Motor neuron (in vitro differentiated cells): Measurements from ENCODE around the gene GALNT7. TPM values are rescaled to one million over a fixed set of nuclear protein-coding genes. Genes with fewer than 3 reads are reported as not detected.

Experiments
- ATAC-seq, 8 experiments: fragments of 200-7000 bp; cut with Tn5 transposase; replicated peaks in 6 of 8; 2 replicates each; pipeline ENCODE4 v1.8.0; 2021; ENCODE audit warnings: mild to moderate bottlenecking in 8 of 8, moderate library complexity in 8 of 8
- H3K27ac ChIP-seq, 2 donors: fragments of 250-450 bp; sonication (Bioruptor Pico); 2 replicates each; pipeline ENCODE4 v1.9.0; 2021; ENCODE audit warnings: antibody characterized with exemption in 2 of 2, mild to moderate bottlenecking in 2 of 2, moderate library complexity in 1 of 2
- H3K4me1 ChIP-seq, 2 donors: fragments of 250-450 bp; sonication (Bioruptor Pico); replicated peaks in 1 of 2; 2 replicates each; pipeline ENCODE4 v1.6.1; 2021; ENCODE audit warnings: antibody characterized with exemption in 2 of 2, mild to moderate bottlenecking in 2 of 2, moderate library complexity in 1 of 2
- H3K4me3 ChIP-seq, 5 donors: fragments of 250-450 bp; sonication (Bioruptor Pico); 2 replicates each; pipeline ENCODE4 v1.9.0; 2021; ENCODE audit warnings: antibody characterized with exemption in 5 of 5, mild to moderate bottlenecking in 5 of 5, moderate library complexity in 4 of 5
- WGBS, 10 experiments: fragments of 450-650 bp; shearing (Covaris generic); methylation state at CpG; one replicate each; pipeline ENCODE4 v1.0.0; 2022; 5-methylcytosine and 5-hydroxymethylcytosine counted together
- in situ Hi-C, 9 experiments: fragments of 400-800 bp; cut with MboI; loops; one replicate each; pipeline ENCODE4 v1.15.0; 2021; ENCODE audit warnings: low sequenced_read_pairs in 9 of 9, low pct_unique_long_range_greater_than_20kb in 2 of 9; ENCODE audit not compliant: unreplicated experiment in 9 of 9
- total RNA-seq, 8 experiments: library from RNA; unstranded; fragments of 300-600 nt; gene quantifications; 2 replicates each; pipeline versions ENCODE4 v1.2.3 to v1.2.4, GENCODE V29; 2022

GALNT7 gene
- total RNA-seq, 8 experiments from 2014 or later, result 10.4 to 39.5 (median 28.5) TPM

- in situ Hi-C loops, result loop anchor here in 4 of 9 experiments (25.0 kb wide), 2 partner anchors 228 to 253 kb away; no protein-coding TSS in a partner anchor
- no peak for ATAC-seq
- no peak overlapping the region for H3K4me3 ChIP-seq
- 60 to 100% (median 100%) methylated on average over 1 to 6 of the region's 6 CpGs; no CpG with 5 or more reads in 3 of the 10 experiments for WGBS, 10 experiments
- H3K27ac ChIP-seq, result no peak overlapping the region
- peaks cover 14 to 15% of the 10 kb centered on the region in 2 donors for H3K4me1 ChIP-seq
Observed at GRCh38 chr4:173265751-173266150, 97.1 kb downstream of the GALNT7 start.

- Histone ChIP-seq H3K4me3 (no peak overlapping the region), H3K4me1 (peaks cover 15 to 17% of the 10 kb centered on the region in 2 donors), H3K27ac (no peak overlapping the region)
- no peak for ATAC-seq
- WGBS, 10 experiments, result 67 to 100% (median 77%) methylated on average over 1 to 2 of the region's 2 CpGs; no CpG with 5 or more reads in 4 of the 10 experiments
- in situ Hi-C loops, result loop anchor here in 4 of 9 experiments (25.0 kb wide), 2 partner anchors 230 to 255 kb away; no protein-coding TSS in a partner anchor
Observed at GRCh38 chr4:173267711-173268110, 99.1 kb downstream of the GALNT7 start.

DNA sequence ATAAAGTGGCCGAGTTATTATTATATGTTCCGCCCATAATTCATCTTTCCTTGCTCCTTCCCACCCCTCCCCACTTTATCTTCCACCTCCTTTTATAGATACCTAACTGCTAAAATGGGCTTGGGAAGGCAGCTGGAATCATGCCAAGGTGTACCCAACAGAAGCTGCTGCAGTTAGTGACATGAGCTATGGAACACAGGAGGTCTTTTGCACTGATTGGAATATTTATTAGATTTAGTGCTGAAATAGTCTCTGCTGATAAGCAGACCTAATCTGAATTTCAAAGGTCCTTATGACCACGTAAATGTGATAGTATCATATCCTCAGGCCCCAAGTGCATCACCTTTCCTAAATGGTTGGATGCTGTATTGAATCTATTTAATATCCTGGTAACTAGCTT lies 100.7 kb downstream of the GALNT7 start:
- WGBS, 10 experiments, result 71 to 100% (median 90%) methylated on average over 1 to 3 of the region's 3 CpGs; no CpG with 5 or more reads in 1 of the 10 experiments

DNA sequence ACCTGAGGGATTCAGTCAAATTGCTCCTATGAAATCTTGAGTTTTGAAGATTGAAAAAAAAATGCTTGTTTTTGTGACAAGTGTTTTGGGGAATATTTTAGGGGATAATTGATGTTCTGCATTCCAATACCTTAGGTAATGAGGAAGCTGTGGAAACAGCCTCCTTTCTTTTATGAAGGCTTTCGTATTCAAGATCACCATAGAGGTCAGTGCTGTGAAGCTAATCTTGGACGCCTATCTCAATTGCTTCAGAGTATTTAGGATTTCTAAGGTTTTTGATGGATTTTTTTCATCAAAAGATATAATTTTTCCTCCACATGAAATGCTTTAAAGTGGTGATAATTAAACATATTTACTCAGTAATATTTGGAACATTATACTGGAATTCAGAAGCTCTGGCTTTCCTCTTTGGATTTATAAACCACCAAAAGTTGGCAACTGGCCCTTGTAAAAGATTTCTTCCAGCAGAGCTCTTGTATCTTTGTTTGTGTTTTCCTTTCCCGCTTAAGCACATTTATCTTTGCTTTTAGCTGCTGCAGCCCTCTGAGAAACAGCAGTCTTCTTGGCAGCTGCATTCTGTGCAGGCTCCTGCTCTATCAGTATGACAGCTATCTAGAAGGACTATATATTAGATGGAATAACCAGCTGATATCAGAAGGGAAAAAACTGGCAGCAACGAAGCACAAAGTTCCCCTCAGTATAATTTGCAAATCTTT lies 101.9 kb downstream of the GALNT7 start:
- WGBS, 10 experiments, result 33 to 86% (median 72%) methylated on average over 1 to 4 of the region's 4 CpGs; no CpG with 5 or more reads in 1 of the 10 experiments
- ATAC-seq, result peak in 4 of 8 experiments; percentile 37 to 68 (median 48)
- in situ Hi-C loops, result loop anchor here in 4 of 9 experiments (25.0 kb wide), 2 partner anchors 233 to 258 kb away; no protein-coding TSS in a partner anchor

More for the DNA sequence above, 100.7 kb downstream of the GALNT7 start:
- no peak overlapping the region for H3K4me3 ChIP-seq
- in situ Hi-C loops, result loop anchor here in 4 of 9 experiments (25.0 kb wide), 2 partner anchors 232 to 257 kb away; no protein-coding TSS in a partner anchor
- no peak overlapping the region for H3K27ac ChIP-seq
- peaks cover 12 to 17% of the 10 kb centered on the region in 2 donors for H3K4me1 ChIP-seq
- ATAC-seq, result no peak

DNA sequence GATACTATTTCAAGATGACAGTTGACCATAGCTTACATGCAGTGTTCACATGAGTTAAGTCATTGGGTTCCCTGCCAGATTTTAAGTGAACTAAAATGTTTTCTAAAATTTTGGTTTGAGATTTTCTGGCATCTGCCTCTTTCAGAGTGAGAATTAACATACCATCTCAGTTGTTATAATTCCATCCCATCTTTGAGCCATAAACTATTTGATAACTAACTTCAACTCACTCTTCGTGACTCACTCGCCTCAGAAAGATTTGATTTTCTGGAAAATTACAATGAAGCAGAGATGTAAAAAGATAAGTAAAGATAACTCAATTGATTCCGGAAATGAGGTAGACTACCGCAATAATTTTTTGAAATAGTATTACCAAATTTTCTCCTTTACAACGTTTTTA lies 103.7 kb downstream of the GALNT7 start:
- peaks cover 5 to 17% of the 10 kb centered on the region in 2 donors for H3K4me1 ChIP-seq
- no peak overlapping the region for H3K4me3 ChIP-seq
- no peak for ATAC-seq
- WGBS, 10 experiments, result 80 to 100% (median 87%) methylated on average over 2 to 5 of the region's 5 CpGs; no CpG with 5 or more reads in 1 of the 10 experiments
- H3K27ac ChIP-seq, result no peak overlapping the region
- in situ Hi-C loops, result loop anchor here in 4 of 9 experiments (25.0 kb wide), 2 partner anchors 235 to 260 kb away; no protein-coding TSS in a partner anchor

More for the DNA sequence above, 101.9 kb downstream of the GALNT7 start:
- no peak overlapping the region for H3K4me3 ChIP-seq
- peaks cover 5 to 17% of the 10 kb centered on the region in 2 donors for H3K4me1 ChIP-seq
- H3K27ac ChIP-seq, result no peak overlapping the region

GRCh38 chr4:173272996-173273395 lies 104.4 kb downstream of the GALNT7 start:
- H3K4me1 ChIP-seq, result peaks cover 5 to 17% of the 10 kb centered on the region in 2 donors
- H3K4me3 ChIP-seq, result no peak overlapping the region
- 0 to 100% (median 75%) methylated on average over 1 of the region's 1 CpG; no CpG with 5 or more reads in 1 of the 10 experiments for WGBS, 10 experiments
- peak in 1 of 8 experiments; percentile 21 for ATAC-seq
- in situ Hi-C loops, result loop anchor here in 4 of 9 experiments (25.0 kb wide), 2 partner anchors 236 to 261 kb away; no protein-coding TSS in a partner anchor
- no peak overlapping the region for H3K27ac ChIP-seq

GRCh38 chr4:173273941-173274340 lies 105.3 kb downstream of the GALNT7 start:
- in situ Hi-C loops, result loop anchor here in 4 of 9 experiments (25.0 kb wide), 2 partner anchors 237 to 262 kb away; no protein-coding TSS in a partner anchor
- H3K4me1 ChIP-seq, result peaks cover 5 to 17% of the 10 kb centered on the region in 2 donors
- H3K27ac ChIP-seq, result no peak overlapping the region
- H3K4me3 ChIP-seq, result no peak overlapping the region
- ATAC-seq, result no peak

GRCh38 chr4:173274744-173275143 lies 106.1 kb downstream of the GALNT7 start:
- in situ Hi-C loops, result loop anchor here in 4 of 9 experiments (25.0 kb wide), 2 partner anchors 237 to 262 kb away; no protein-coding TSS in a partner anchor
- H3K4me3 ChIP-seq, result no peak overlapping the region
- H3K27ac ChIP-seq, result no peak overlapping the region
- peaks cover 5 to 13% of the 10 kb centered on the region in 2 donors for H3K4me1 ChIP-seq
- 60 to 100% (median 96%) methylated on average over 1 to 4 of the region's 4 CpGs; no CpG with 5 or more reads in 4 of the 10 experiments for WGBS, 10 experiments
- ATAC-seq, result no peak

DNA sequence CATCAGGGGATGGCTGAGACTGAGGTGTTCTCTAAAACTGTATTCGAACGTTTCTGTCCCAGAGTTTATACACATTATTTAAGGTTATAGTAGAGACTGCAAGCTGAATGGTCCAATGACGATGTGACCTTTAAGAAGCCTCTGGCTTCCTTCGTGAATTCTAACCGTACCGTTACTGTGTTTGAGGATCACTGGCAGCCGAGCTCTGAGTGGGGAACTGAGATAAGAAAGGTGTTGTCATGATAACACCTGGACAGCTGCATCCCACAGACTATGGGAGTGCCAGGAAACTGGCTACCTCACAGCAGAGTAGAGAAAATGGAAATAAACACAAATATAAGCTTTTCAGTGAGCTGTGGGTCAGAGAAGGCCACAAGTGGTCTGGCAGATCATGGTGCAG lies 106.5 kb downstream of the GALNT7 start:
- H3K4me1 ChIP-seq, result peaks cover 4 to 10% of the 10 kb centered on the region in 2 donors
- H3K4me3 ChIP-seq, result no peak overlapping the region
- in situ Hi-C loops, result no loop called here
- no peak overlapping the region for H3K27ac ChIP-seq
- ATAC-seq, result no peak
- WGBS, 10 experiments, result 91 to 100% (median 100%) methylated on average over 1 to 7 of the region's 7 CpGs; no CpG with 5 or more reads in 2 of the 10 experiments

DNA sequence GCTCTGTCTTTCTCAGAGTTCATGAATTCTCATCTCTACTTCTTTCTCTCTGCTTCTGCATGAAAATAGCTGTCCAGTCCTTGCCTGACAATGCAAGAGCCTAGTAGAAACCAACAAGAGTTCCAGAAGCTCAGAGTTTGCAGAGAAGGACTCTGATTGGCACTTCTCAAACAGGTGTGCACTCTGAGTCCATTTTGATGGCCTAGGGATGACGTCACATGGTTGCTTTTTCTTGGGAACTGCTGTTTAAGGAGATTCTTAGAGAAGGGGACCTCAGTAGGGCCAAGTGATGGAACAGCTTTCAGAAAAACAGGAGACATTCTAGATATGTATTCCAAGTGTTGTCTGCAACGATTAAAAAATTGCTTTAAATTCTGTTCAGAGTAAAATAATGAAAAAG lies 108.7 kb downstream of the GALNT7 start:
- Histone ChIP-seq H3K4me1 (no peaks in the 10 kb centered on the region), H3K27ac (no peak overlapping the region), H3K4me3 (no peak overlapping the region)
- 17 to 100% (median 85%) methylated on average over 1 to 2 of the region's 2 CpGs; no CpG with 5 or more reads in 2 of the 10 experiments for WGBS, 10 experiments
- in situ Hi-C loops, result no loop called here
- ATAC-seq, result no peak

DNA sequence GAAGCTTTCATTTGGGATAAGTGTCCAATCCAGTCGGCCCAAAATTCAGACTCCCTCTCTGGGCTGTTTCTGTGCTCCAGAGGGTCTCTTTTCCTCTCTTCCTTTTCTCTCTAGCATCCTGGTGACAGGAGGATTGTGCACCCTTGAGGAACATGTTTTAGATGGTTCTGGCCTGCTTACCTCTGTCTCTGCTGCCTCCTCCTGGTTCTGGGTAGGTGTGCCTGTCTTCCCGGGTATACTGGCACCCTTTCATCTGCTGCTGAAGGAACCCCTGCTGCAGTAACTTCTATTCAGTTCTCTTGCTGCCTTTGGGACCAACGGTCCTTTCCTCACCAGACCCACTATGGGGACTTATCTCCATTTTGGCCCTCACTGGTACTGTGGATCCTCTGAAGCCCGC lies 112.4 kb downstream of the GALNT7 start:
- in situ Hi-C loops, result no loop called here
- H3K4me3 ChIP-seq, result no peak overlapping the region
- WGBS, 10 experiments, result 0 to 100% (median 80%) methylated on average over 1 to 4 of the region's 4 CpGs; no CpG with 5 or more reads in 1 of the 10 experiments
- H3K27ac ChIP-seq, result no peak overlapping the region
- no peaks in the 10 kb centered on the region for H3K4me1 ChIP-seq
- ATAC-seq, result no peak

DNA sequence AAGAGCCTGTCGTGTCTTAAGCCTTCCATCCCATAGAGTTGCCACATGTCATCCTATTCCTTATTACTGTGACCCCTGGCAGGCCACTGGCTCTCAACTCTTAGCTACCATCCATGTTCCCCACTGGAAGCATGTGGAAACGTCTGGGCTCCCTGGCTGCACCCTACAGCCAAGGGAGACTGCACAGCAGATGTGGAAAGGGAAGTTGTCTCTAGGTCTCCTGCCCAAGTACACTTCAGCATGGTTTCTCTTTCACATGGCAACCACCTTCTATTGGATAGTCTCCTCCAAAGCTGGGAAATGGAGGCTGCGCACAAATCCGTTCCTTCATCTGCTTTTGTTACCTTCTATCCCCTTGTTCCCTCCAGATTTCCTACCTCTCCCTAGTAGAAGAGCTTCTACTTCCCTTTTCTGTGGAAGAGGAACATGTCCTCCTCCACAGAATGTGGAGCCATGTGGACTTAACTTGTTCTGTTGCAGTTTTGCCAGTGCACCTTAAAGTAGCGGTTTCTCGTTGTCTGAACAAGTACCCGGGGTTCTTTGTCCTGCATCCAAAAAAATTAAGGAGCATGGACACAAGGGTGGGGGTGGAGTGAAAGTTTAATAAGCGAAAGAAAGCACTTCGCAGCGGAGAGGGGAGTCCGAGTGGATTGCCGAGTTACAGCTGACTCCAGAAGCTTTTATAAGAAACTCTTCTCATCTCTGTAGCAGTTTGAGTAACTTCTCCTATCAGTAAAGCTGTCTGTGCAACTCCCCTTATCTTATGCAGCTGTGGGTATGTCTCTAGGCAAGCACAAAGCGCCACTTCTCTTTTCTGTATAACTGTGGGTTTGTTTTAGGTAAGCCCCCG lies 113.0 kb downstream of the GALNT7 start:
- in situ Hi-C loops, result no loop called here
- Histone ChIP-seq H3K4me1 (no peaks in the 10 kb centered on the region), H3K27ac (no peak overlapping the region), H3K4me3 (no peak overlapping the region)
- no peak for ATAC-seq
- WGBS, 10 experiments, result 60 to 100% (median 84%) methylated on average over 1 to 14 of the region's 14 CpGs
